COLO668 (cell line): ENCODE results near the gene CNP.

Experiments used
- DNase-seq: peaks from one replicate; lab custom pipeline; 2025; ENCODE audit not compliant: unreplicated experiment; lab: John Stamatoyannopoulos, UW

Gene CNP

GRCh38 chr17:41972571-41973407, 6.2 kb downstream of the CNP start:
- peak; percentile 62 for DNase-seq

- DNase-seq, result no peak
Measured at GRCh38 chr17:41973408-41973811, 6.8 kb downstream of the CNP start.

GRCh38 chr17:41974031-41974430, 7.4 kb downstream of the CNP start:
- no peak for DNase-seq

- no peak for DNase-seq
Measured at GRCh38 chr17:41974658-41975057, 8.1 kb downstream of the CNP start.

- no peak for DNase-seq
Measured at GRCh38 chr17:41975099-41976083, 8.8 kb downstream of the CNP start.

GRCh38 chr17:41976142-41976768, 9.7 kb downstream of the CNP start:
- DNase-seq, result no peak

- no peak for DNase-seq
Measured at GRCh38 chr17:41977991-41978390, 11.4 kb downstream of the CNP start.

- no peak for DNase-seq
Measured at GRCh38 chr17:41982026-41982760, 15.6 kb downstream of the CNP start.

GRCh38 chr17:41984454-41984853, 17.9 kb downstream of the CNP start:
- DNase-seq, result no peak

GRCh38 chr17:41985919-41986318, 19.3 kb downstream of the CNP start:
- no peak for DNase-seq

GRCh38 chr17:41986634-41987033, 20.0 kb downstream of the CNP start:
- no peak for DNase-seq

- DNase-seq, result no peak
Measured at GRCh38 chr17:41987642-41988041, 21.0 kb downstream of the CNP start.

GRCh38 chr17:41988418-41988817, 21.8 kb downstream of the CNP start:
- DNase-seq, result no peak

GRCh38 chr17:41989702-41990419, 23.3 kb downstream of the CNP start:
- peak; percentile 0 for DNase-seq

- DNase-seq, result no peak
Measured at GRCh38 chr17:41992576-41992975, 26.0 kb downstream of the CNP start.

GRCh38 chr17:41996855-41997164, 30.2 kb downstream of the CNP start:
- no peak for DNase-seq

- no peak for DNase-seq
Measured at GRCh38 chr17:41998497-41998896, 31.9 kb downstream of the CNP start.

GRCh38 chr17:42000413-42001133, 34.0 kb downstream of the CNP start:
- no peak for DNase-seq

- no peak for DNase-seq
Measured at GRCh38 chr17:42001729-42002128, 35.1 kb downstream of the CNP start.
